HG03175 (cell line): ENCODE data around the gene TENM3.
"Not testable (repeated sequence)": the region's sequence is repeated elsewhere in the genome, so short reads cannot be mapped to it uniquely, and the experiment has no call there.

Experiments used
- ATAC-seq: cut with Tn5 transposase; IDR thresholded peaks from one replicate; pipeline ENCODE4 v1.9.1; 2021; ENCODE audit warnings: mild to moderate bottlenecking, moderate library complexity; ENCODE audit not compliant: unreplicated experiment

The TENM3 gene

DNA sequence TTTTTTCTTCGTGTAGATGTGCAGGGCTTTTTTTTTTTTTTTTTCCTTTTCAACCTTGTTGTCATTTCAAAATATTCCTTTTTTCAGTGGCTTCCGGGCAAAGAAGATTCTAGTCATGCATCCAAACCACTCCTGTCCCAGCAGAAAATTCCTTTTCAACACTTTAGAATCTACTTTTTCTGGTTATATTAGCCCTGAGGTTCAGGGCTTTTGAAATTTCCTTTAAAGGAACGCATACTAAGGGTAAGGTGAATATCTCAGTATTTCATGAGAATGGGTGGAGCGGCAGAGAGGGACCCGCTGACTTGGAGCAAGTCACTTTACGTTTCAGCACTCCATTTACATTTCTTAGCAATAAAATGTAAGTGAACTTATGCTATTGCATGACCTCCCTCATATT, 15.6 kb upstream of the TENM3 start:
- ATAC-seq, result no peak

DNA sequence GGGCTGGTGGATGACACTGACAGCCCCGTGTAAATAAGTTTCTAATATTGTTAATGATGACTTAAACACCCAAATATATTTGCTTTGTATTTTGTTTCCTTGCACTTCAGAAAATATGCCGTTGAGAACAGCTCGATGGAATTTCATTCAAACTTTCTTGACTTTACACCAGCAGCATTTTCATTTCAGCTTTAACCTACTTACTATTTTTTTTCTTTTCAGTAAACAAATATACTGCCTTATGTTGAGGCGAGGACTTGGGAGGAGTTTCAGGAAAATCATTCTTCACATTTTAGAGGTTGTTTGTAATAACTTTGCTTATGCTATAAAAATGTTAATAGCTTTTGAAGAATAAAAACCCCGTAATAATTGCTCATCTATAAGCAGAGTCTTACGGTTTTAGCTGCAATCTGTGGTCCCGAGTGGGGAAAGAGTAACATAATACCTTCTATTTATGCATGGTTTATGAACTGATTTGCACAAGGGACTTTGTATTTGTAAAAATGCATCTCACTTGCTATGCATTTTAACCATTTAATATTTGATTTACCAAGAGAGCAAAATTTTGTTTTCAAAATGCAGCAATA, 14.1 kb upstream of the TENM3 start:
- no peak for ATAC-seq

DNA sequence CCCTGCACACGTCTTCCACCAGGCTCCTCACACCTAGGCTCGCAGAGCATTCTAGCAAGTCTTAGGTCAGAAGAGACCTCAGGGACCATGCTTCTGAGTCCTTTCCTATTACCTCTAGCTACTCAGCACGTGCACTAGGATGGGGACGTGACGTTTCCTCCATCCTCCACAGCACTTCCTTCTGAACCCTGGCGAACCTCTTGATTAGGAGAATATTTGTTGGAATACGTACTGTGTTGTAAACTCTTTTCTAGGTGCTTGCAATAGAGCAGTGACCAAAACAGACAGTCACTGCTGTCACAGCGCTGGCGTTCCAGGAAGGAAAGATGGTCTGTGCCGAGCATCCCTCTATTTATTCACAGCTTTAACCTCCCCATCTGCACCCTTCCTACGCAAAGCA, 12.9 kb upstream of the TENM3 start:
- ATAC-seq, result no peak

DNA sequence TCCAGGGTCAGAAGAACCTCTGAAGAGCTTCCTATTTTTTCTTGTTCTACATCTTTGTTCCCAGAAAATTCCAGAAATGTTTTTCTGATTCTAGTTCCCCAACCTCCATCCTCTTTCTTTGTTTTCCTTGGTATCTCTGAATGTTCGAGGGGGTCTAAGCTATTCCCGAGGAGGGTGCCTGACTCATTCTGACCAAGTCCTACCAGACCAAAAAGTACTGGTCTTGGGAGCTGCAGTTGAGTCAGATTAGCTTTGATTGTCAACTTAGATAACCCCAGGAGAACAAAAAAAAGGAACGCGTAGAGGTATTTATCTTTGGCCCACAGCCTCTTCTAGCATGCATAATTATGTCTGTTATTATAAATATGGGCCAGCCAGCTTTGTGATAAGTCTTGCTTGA, 12.1 kb upstream of the TENM3 start:
- no peak for ATAC-seq

DNA sequence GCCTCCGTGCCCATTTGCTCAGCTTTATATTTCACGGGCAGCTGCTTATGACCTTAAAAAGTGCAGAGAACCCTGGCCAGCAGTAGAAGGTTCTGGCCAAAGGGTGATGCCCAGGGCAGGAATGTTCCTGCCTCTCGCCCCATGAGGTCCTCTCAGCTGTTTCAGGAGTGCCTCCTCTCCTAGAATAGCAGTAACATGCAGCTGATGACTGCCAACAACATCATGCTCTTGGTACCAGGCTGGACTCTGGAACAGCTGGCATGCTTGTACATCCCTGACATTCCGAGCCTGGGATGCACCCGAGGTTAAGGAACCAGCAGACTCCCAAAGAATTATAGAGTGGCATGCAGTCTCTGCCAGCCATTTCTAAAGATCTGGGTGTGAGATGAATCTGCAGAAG, 11.7 kb upstream of the TENM3 start:
- no peak for ATAC-seq

DNA sequence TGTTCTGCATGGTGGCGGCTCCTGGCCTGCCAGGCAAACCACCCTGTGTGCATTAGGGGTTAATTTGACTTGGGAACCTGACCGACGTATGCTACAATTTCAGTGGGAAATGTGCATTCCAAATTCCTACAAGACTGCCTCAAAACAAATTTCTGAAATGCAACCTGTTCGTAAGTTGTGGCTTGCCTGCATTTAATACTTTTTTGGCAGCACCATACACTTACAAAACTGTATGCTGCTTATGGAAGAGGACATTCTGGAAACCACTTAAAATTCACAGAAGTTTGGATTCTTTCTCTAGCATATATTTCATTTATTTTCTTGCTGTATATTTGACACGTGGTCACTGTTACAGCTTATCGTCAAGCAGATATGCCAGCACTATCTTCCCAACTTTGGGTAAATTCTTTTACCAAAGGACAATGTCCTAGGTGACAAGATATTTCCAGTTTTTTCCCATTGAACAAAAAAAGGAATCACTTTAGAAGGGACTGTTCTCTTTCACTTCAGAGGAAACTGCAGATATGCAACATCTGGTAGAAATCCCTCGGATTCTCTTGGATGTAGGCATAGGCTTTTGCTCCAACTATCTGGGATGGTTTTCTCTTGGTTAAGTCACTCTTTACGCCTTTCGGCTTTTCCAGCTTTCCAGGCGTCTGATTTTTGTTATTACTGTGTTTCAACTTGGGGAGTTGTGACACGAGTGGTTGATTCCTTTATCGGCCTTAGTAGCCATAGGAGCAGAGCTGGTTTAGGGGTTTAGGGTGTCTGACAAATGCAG, 9.7 kb upstream of the TENM3 start:
- no peak for ATAC-seq

DNA sequence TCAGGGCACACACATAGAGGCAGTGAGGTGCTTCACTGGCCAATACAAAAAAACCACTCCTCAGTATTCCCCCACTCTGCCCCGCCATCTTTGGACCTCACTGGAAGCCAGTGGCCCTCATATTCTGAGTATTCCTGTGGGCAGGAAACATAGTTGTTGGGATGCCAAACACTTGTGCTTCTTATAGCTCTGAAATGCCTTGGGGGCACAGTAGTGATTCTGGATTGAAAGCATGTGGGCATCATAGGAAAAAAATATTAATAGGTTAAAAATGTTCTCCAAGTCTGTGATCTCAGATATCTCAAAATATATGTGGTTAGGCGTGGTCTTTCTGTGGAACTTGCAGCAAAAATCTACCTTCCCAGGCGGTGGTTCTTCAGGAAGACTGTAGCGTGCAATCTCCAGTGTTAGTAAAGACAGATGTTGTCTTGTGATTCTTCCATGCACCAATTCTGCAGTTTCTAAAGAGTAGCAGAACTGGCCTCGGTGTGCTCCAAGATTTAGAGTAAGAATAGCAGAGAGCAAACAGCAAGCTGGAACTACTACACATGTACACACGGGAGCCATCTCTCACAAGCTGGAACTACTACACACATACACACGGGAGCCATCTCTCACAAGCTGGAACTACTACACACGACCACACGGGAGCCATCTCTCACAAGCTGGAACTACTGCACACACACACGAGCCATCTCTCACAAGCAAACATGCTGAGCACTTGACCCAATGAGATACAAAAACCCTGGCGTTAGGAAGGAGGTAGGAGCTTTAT, 8.0 kb upstream of the TENM3 start:
- ATAC-seq, result no peak

DNA sequence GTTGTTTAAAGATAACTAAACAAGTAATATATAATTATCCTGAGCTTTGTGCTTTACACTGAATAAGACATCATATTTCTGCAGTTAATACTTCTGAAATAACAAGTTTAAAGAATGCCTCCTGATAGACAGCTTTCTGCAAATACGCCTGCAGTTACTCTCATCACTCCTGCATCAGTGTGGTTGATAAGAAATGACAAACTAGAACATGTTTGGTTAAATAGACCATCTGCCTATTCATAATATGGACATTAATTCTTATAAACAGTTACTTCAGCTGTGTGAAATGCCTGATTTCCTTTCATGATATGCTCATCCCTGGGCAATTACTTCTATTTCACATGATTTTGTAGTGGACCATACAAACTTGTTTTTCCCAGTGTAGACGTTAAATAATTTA, 7.0 kb upstream of the TENM3 start:
- no peak for ATAC-seq

DNA sequence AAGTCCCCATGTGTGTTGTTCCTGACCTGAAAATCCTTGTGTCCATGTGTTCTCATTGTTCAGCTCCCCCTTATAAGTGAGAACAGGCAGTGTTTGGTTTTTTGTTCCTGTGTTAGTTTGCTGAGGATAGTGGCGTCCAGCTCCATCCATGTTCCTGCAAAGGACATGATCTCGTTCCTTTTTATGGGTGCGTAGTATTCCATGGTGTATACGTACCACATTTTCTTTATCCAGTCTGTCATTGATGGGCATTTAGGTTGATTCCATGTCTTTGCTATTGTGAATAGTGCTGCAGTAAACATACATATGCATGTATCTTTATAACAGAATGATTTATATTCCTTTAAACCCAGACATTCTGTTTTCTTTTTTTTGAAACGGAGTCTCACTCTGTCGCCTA, 6.2 kb upstream of the TENM3 start:
- ATAC-seq, result not testable (repeated sequence)

DNA sequence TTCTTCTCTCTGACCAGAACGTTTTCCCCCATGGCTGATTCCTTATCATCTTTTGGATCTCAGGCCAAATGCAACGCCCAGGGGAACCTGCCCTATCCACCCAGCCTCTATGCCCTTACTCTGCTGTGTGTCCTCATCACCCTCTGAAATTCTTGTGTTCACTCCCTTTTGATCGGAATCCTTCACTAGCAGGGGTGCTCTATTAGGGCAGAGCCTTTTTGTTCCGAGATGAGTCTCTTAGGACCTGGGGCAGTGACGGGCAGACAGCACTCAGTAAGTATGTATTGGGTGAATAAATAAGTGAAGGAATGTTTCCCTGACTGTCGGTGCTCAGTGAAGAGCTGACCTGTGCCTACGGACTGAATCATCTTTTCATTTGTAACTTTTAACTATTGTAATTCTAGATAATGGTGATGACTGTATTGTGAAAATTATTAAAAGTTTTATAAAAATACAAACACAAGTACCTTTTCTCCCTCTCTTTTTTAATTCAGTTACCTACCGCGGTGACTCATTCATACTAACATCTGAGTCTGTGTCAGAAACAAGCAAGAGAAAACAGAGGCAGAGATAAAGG, 4.8 kb upstream of the TENM3 start:
- ATAC-seq, result no peak

DNA sequence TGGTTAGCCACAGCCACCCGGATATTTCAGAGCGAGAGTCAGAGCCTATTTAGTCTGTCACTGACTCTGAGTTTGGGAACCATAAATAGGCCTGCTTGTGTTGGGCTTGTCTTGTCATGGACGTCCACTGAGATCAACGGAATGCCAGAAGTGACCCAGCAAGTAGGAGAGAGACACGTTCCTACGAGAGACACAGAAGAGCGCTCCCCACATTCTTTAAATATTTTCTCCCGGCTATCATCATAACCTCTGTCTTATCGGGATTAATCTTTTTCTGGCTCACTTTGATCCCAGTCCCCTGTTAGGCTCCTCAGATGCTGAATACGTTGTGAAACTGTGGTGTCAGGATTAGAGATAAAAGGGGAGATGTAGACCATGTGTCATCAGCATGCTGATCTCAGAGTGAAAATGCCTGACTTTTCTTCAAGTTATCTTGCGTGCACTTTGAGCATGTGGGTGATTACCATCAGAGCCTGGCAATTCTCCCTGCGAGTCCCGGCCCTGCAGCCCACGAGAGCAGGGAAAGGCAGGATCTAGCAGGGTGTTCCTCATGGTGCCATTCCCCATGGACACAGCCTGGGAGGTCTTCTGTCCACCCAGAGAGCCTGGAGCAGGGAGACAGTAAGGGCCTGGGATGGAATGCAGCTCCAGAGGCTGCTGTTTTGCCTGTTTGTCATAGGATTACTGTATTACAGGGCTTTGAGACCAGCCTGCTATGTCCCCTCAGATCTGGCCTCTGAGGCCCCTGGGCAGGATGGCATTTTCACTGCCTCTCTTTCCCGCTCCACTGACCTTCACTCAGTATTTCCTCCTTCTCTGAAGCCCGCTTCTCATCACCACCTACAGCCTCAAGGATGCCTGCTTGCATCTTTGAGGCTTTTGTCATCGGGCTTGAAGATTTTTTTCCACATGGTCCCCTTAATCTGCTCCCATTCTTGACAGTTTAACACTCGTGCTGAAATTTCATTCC, 2.8 kb upstream of the TENM3 start:
- no peak for ATAC-seq

DNA sequence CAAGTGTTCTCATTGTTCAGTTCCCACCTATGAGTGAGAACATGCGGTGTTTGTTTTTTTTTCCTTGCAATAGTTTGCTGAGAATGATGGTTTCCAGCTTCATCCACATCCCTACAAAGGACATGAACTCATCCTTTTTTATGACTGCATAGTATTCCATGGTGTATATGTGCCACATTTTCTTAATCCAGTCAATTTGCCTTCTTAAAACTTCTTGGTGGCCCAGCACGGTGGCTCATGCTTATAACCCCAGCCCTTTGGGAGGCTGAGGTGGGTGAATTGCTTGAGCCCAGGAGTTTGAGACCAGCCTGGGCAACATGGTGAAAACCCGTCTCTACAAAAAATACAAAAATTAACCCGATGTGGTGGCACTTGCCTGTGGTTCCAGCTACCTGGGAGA, 942 bp upstream of the TENM3 start:
- not testable (repeated sequence) for ATAC-seq

DNA sequence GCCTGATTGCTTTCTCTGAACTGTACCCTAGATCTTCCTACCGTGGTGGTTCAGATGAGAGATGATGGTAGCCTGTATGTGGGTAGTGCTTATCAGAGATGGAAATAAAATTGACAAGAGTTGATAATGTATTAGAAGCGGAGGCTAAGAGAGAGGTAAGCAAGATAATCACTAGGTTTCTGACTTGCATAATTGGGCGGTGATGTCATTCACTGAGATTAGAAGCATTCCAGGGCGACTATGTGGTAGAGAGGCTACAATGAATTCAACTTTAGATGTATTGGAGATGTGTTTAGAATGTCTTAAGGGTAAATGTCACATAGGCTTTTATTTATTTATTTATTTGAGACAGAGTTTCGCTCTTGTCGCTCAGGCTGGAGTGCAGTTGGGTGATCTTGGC, 415 bp upstream of the TENM3 start:
- ATAC-seq, result no peak

DNA sequence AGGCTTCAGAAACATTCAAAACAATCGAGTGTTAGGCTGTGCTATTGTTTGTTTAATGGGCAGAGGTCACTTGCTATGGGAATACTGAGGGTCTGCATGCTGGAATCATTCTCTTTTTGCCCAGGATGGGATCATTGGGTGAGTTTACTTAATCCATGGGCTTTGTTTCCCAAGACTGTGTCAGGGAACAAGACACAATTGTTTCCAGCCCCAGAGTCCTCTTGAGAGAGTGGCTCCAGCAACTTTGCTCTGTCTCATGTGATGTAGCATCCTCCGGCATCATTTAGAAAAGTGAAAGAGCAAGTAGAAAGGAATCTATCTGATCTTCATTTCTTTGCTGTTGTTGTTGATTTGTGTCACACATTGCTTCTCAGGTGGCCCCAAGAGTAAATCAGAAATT, 1.8 kb downstream of the TENM3 start:
- no peak for ATAC-seq

DNA sequence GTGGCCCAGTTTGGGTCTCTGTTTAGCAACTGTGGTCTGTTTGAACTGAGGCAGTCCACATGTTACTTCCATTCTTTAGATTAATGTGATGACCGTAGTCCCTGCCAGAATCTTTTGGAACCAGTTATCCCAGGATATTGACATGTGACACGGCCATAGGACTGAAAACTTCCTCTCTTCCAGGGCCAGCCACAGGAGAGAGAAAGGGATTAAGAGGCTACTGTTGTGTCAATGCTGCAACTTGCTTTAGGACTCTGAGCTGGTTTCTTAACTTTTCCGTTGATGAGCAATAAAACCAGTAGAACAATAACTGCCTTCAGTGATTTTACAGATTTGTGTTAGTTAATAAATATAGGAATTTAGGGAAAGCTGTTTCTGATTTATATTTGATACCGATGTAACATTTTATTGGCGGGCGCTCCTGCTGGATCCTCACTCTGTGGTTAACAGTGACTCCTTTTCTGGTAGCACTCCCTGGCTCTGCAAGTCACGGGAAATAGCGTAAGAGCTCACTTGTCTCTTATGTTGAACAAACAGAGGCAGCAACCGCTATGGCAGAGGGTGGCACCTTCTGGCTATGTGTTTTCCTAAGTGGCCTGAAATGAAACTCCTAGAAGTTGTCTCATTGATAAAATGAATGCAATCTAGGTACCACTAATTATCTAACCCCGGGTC, 2.5 kb downstream of the TENM3 start:
- no peak for ATAC-seq

DNA sequence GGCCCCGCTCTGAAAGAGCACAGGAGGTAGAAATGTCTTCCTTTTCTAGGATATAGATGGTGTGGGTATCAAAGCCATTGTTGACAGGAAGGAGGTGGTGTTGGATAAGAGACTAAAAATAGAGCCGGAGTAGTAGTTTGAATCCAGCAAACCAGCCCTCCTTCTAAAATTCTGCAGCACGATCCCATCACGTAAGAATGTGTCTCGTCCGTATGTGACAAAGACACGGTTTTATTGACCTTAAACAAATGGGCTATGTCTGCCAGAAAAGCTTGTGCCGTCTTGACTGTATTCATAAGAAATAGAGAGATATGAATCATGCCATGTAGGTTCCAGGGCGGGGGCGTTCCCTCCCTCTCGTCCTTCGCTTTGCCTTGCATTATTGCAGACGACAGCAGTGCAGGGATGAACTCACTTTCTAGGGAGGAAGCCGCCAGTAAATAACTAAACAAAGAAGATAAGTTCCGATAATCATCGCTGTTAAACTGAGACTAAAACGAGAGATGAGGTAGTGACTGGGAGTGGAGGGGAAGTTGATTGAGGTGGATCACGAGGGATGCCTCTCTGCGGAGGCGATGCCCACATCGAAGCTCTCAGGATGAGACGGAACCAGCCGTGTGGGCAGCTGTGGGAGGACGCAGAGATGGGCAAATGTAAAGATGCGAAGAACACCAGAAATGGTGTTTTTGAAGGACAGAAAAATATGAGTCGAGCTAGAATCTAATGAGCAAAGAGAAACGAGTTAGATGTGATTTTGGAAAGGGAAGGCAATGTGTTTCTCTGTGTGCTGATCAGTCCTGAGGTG, 3.4 kb downstream of the TENM3 start:
- no peak for ATAC-seq

DNA sequence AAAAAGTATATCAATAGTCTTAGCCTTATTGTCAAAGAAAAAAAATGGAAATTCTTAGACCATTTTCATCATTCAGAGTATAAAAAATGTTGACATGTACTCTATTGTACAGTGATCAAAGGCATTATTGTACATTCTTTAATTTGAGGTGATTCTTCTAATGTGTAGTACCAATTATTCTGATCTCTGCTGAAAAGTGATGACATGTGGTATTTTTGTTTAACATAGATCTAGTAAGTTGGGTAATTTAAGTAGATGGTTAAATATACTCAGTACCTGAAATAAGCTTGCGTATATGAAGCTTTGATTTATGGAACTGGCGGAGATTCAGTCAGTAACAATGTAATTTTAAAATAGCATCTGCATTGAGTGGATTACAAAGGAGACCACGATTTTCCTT, 5.1 kb downstream of the TENM3 start:
- no peak for ATAC-seq

DNA sequence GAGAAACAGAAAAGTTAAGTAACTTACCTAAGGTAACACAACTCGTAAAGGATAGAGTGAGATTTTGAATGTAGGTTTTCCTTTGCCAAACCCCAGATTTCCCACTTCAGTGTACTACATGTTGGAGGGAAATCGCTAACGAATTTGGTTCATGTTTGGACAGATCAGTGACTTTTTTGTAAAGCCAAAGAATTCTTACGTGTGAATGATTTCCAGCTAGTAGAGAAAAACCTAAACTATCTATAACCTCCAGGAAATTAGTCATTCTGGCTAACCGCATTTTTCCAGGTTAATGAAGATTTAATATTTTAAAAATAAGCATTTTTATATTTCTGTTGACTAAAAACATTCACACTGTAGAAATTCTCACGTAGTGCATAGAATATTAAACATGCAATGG, 7.2 kb downstream of the TENM3 start:
- no peak for ATAC-seq

DNA sequence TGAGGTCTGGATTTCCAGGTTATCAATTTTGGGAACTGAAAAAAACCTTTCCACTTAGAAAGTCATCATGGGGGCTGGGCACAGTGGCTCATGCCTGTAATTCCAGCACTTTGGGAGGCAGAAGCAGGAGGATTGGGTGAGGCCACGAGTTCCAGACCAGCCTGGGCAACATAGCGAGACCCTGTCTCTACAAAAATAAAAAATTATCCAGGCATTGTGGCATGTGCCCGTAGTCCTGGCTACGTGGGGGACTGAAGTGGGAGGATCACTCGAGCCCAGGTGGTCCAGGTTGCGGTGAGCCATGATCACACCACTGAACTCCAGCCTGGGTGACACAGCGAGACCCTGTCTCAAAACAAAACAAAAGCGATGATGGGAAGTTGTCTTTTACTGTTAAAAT, 7.9 kb downstream of the TENM3 start:
- no peak for ATAC-seq
